PC-3 (cell line): ENCODE measurements around the gene NEU4.

Experiments
- CTCF ChIP-seq: fragments of 300-600 bp; sonication (generic); conservative IDR thresholded peaks from 2 replicates; pipeline ENCODE4 v1.5.1; 2017; ENCODE audit warnings: antibody characterized with exemption, low read depth, mild to moderate bottlenecking, low read length
- EZH2 ChIP-seq: fragments of 300-600 bp; sonication (generic); IDR thresholded peaks from one replicate; pipeline ENCODE4 v1.6.1; 2017; ENCODE audit warnings: antibody characterized with exemption, mild to moderate bottlenecking, low read length; ENCODE audit not compliant: unreplicated experiment
- EZH2phosphoT487 ChIP-seq: fragments of 300-600 bp; sonication (generic); IDR thresholded peaks from 2 replicates; pipeline ENCODE4 v1.6.1; 2018; ENCODE audit warnings: mild to moderate bottlenecking, antibody characterized with exemption, low read length, borderline replicate concordance

DNA sequence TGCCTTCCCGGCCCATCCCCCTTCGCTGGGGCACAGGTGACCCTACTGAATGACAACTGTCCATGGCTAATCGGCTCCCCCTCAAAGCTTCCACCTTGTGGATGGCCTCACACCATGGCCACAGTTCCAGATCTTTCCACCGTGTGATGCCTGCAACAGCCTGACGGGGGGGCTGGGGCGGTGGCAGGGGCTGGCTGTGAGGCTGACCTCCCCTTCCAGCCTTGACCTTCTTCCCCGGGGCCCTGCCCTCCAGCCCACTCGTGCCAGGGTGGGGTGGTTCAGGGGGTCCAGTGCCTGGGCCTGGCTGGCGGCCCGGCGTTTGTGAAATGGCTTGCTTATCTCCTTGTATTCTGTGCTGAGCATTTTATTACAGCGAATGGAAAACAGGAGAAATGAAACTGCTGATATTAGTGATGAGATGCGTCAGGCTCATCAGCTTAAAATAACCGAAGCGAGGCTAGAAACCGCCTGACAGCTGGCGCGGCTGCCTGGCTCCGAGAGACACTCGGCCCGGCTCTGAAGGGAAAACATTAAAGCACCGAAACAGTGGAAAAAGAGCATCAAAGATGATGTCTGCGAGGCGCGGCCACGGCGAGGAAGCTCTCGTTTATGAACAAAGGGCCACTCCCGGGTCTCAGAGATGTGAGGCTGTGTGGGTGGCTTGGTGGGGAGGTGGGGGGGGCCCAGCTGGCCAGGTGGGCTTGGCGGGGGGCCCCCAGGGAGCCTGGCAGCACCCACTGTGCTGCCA lies 50.6 kb downstream of the NEU4 start:
- peak; percentile 41; the same call in 1 of the 2 replicates for TF ChIP-seq CTCF
- no peak for TF ChIP-seq EZH2phosphoT487
- TF ChIP-seq EZH2 = no peak
